Gastroesophageal sphincter (tissue), 4 donors: ENCODE data around the gene SF3B5. TPM values are rescaled to one million over a fixed set of nuclear protein-coding genes. Genes with fewer than 3 reads are reported as not detected.

Experiments used
- ATAC-seq: fragments of 150-250 bp; one replicate; pipeline ENCODE4 v1.9.1; 2016; ENCODE audit warnings: mild to moderate bottlenecking, moderate library complexity
- H3K27ac ChIP-seq, 4 donors: fragments of 200-600 bp; sonication (generic) in 3 of 4; 1 replicate in 3 of 4; 2 replicates in 1 of 4; pipeline ENCODE4 v1.5.1; 2016 to 2019
- H3K27me3 ChIP-seq: fragments of 200-600 bp; sonication (generic); one replicate; pipeline ENCODE4 v1.5.1; 2019
- H3K36me3 ChIP-seq, 2 donors: fragments of 200-600 bp; sonication (generic); one replicate each; pipeline ENCODE4 v1.5.1; 2019; ENCODE audit warnings: control low read depth in 1 of 2
- H3K4me1 ChIP-seq, 3 donors: fragments of 200-600 bp; sonication (generic); 1 replicate in 2 of 3; 2 replicates in 1 of 3; pipeline ENCODE4 v1.5.1; 2016 to 2019; ENCODE audit warnings: control low read depth in 2 of 3
- H3K4me3 ChIP-seq, 2 donors: fragments of 200-600 bp; sonication (generic); one replicate each; pipeline ENCODE4 v1.5.1; 2019; ENCODE audit warnings: mild to moderate bottlenecking in 1 of 2, moderate library complexity in 1 of 2
- H3K9me3 ChIP-seq, 3 donors: fragments of 200-600 bp; sonication (generic); one replicate each; pipeline ENCODE4 v1.5.1; 2017 to 2019; ENCODE audit warnings: control low read depth in 2 of 3
- EP300 ChIP-seq: sonication (generic); formaldehyde crosslinking; IDR thresholded peaks from one replicate; pipeline ENCODE4 v1.6.1; 2017; ENCODE audit warnings: antibody characterized with exemption, mild to moderate bottlenecking
- POLR2A ChIP-seq, 2 donors: fragments of 450-650 bp; IDR thresholded peaks; one replicate each; pipeline ENCODE4 v1.6.1; 2017; ENCODE audit warnings: antibody characterized with exemption in 2 of 2, mild to moderate bottlenecking in 2 of 2, moderate library complexity in 1 of 2
- POLR2AphosphoS5 ChIP-seq: sonication (generic); formaldehyde crosslinking; IDR thresholded peaks from one replicate; pipeline ENCODE4 v1.6.1; 2017; ENCODE audit warnings: antibody characterized with exemption
- WGBS, 2 donors: methylation state at CpG; one replicate each; pipeline ENCODE4 v1.1.5; 2018; ENCODE audit warnings: low coverage in 1 of 2; 5-methylcytosine and 5-hydroxymethylcytosine counted together
- total RNA-seq, 4 donors: library from RNA; depleted of rRNA; stranded (reverse); fragments of >200 nt; gene quantifications; one replicate each; pipeline ENCODE4 v1.1.0, GENCODE V29; 2016
- TF ChIP-seq, protein P1 (sequence below), 4 experiments: fragments of 200-600 bp in 2 of 4; fragments of 450-650 bp in 2 of 4; sonication (generic) in 1 of 4; IDR thresholded peaks; one replicate each; pipeline ENCODE4 v1.5.1; 2017 to 2019; ENCODE audit warnings: antibody characterized with exemption in 4 of 4, mild to moderate bottlenecking in 2 of 4, moderate library complexity in 2 of 4

The SF3B5 gene
- total RNA-seq, 4 donors from 2014 or later, result 102 to 123 (median 116) TPM

DNA sequence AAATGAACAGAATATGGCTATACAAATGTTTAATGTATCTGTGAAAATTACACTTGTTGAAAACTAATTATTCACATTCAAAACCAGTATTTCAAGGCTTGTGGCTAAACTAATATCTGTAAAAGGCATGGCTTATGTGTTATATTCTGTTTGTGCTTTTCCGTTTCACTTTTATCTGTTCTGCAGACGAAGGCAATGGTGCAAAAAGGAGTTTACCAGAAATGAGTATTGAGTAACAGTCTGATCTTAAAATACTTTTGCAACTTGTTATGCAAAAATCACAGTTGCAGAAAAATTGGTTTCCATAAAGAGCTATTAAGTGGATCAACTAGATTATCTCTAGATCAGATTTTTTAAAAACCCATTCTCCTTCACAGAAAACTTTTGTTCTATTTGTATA, 45.5 kb upstream of the SF3B5 start:
- Histone ChIP-seq H3K27me3 (no peaks in the 10 kb centered on the region), H3K9me3 (no peaks in the 10 kb centered on the region), H3K4me3 (no peak overlapping the region), H3K27ac (no peak overlapping the region), H3K4me1 (no peaks in the 10 kb centered on the region), H3K36me3 (no peaks in the 10 kb centered on the region)
- ATAC-seq, result no peak
- TF ChIP-seq POLR2A (IDR thresholded peaks at IDR 0.05) (no peak), EP300 (no peak), POLR2AphosphoS5 (no peak)
- TF ChIP-seq, protein P1, sequence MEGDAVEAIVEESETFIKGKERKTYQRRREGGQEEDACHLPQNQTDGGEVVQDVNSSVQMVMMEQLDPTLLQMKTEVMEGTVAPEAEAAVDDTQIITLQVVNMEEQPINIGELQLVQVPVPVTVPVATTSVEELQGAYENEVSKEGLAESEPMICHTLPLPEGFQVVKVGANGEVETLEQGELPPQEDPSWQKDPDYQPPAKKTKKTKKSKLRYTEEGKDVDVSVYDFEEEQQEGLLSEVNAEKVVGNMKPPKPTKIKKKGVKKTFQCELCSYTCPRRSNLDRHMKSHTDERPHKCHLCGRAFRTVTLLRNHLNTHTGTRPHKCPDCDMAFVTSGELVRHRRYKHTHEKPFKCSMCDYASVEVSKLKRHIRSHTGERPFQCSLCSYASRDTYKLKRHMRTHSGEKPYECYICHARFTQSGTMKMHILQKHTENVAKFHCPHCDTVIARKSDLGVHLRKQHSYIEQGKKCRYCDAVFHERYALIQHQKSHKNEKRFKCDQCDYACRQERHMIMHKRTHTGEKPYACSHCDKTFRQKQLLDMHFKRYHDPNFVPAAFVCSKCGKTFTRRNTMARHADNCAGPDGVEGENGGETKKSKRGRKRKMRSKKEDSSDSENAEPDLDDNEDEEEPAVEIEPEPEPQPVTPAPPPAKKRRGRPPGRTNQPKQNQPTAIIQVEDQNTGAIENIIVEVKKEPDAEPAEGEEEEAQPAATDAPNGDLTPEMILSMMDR (IDR thresholded peaks at IDR 0.05), result no peak
- 85 to 94% methylated on average over 2 of the region's 2 CpGs for WGBS, 2 donors

DNA sequence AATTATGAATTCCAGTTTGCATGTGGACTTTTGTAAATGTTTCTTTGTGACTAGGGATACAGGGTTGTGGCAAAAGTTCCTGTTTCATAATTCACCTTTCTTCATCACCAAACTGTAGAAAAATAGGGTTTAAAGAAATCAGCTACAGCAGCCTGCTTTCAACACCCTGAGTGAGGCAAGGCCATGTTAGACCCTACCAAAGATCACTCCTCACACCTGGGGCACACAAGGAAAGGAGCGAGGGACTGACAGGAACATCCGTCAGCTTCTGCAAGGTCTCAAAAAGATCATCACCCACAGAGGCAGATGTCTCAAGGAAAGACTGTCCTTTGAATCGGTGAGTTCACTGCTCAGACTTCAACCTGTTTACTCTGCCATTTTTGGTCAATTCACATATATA, 44.4 kb upstream of the SF3B5 start:
- WGBS, 2 donors, result 84% methylated on average over 3 of the region's 3 CpGs; no CpG with 5 or more reads in 1 of the 2 donors
- H3K4me1 ChIP-seq, result no peaks in the 10 kb centered on the region
- no peaks in the 10 kb centered on the region for H3K36me3 ChIP-seq
- ATAC-seq, result no peak
- H3K27me3 ChIP-seq, result no peaks in the 10 kb centered on the region
- no peak overlapping the region for H3K4me3 ChIP-seq
- H3K9me3 ChIP-seq, result no peaks in the 10 kb centered on the region
- TF ChIP-seq EP300 (no peak), POLR2AphosphoS5 (no peak), POLR2A (IDR thresholded peaks at IDR 0.05) (no peak)
- TF ChIP-seq, protein P1 (IDR thresholded peaks at IDR 0.05), result no peak
- no peak overlapping the region for H3K27ac ChIP-seq

DNA sequence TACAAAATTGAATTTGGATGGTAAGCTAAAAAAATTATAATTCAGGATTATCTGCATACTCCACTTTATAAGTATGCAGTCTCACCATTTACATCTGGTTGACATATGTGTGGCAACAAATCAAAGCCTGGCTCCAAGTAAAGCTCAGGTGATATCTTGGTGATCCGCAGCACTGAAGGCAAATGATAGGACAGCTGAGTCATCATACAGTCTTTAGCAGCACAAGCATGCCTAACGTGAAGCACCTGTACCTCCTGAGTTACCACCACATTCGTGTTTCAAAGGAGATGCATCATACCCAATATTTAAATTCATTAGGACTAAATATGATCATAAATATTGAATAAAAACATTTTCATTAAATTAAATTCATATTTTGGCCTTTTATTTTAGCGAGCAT, 43.2 kb upstream of the SF3B5 start:
- H3K36me3 ChIP-seq, result no peaks in the 10 kb centered on the region
- no peak for TF ChIP-seq POLR2A (IDR thresholded peaks at IDR 0.05)
- TF ChIP-seq POLR2AphosphoS5, result no peak
- TF ChIP-seq, protein P1 (IDR thresholded peaks at IDR 0.05), result no peak
- TF ChIP-seq EP300, result no peak
- ATAC-seq, result no peak
- no peak overlapping the region for H3K27ac ChIP-seq
- 84 to 85% methylated on average over 3 to 4 of the region's 4 CpGs for WGBS, 2 donors
- H3K4me1 ChIP-seq, result no peaks in the 10 kb centered on the region
- H3K27me3 ChIP-seq, result no peaks in the 10 kb centered on the region
- H3K4me3 ChIP-seq, result no peak overlapping the region
- no peaks in the 10 kb centered on the region for H3K9me3 ChIP-seq

DNA sequence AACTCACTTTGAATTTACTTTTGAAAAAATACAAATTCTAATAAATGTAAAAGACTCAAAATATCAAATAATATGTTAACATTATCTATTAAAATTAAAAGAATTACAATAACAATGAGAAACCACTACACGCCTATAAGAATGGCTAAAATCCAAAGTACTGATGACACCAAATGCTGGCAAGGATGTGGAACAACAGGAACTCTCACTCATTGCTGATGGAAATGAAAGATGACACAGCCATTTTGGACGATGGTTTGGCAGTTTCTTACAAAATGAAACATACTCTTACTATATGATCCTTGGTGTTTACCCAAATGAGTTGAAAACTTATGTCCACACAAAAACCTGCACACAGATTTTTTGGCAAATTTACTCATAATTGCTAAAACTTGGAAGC, 39.4 kb upstream of the SF3B5 start:
- H3K36me3 ChIP-seq, result no peaks in the 10 kb centered on the region
- WGBS, 2 donors, result 56 to 88% methylated on average over 2 of the region's 2 CpGs
- H3K27me3 ChIP-seq, result no peaks in the 10 kb centered on the region

DNA sequence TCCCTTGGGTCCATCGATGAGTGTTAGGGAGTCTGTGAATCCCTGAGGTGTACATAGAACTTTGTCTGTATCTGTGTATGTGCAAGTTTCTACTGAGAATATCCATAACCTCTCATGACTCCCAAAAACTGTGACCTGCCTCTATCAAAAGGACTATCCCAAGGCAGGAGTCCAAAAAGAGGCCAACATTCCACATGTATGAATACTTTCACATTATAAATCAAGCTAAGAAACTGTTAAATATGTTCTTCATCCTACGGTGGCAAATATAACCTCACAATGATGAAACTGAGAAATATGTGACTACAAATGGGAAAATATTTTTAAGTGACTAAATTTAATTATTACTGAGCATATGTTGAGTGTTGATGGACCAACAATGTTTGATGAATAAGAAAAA, 38.8 kb upstream of the SF3B5 start:
- no peaks in the 10 kb centered on the region for H3K4me1 ChIP-seq
- WGBS, 2 donors, result 71 to 80% methylated on average over 2 of the region's 2 CpGs
- H3K36me3 ChIP-seq, result no peaks in the 10 kb centered on the region
- no peaks in the 10 kb centered on the region for H3K9me3 ChIP-seq
- no peak for TF ChIP-seq POLR2AphosphoS5
- no peak for TF ChIP-seq POLR2A (IDR thresholded peaks at IDR 0.05)
- no peak for TF ChIP-seq EP300
- TF ChIP-seq, protein P1 (IDR thresholded peaks at IDR 0.05), result no peak
- no peak for ATAC-seq
- no peaks in the 10 kb centered on the region for H3K27me3 ChIP-seq
- H3K27ac ChIP-seq, result no peak overlapping the region
- no peak overlapping the region for H3K4me3 ChIP-seq

More for the DNA sequence above, 39.4 kb upstream of the SF3B5 start:
- H3K4me3 ChIP-seq, result no peak overlapping the region
- ATAC-seq, result no peak
- TF ChIP-seq POLR2A (IDR thresholded peaks at IDR 0.05) (no peak), POLR2AphosphoS5 (no peak), EP300 (no peak)
- TF ChIP-seq, protein P1 (IDR thresholded peaks at IDR 0.05), result no peak
- H3K27ac ChIP-seq, result no peak overlapping the region
- H3K4me1 ChIP-seq, result no peaks in the 10 kb centered on the region
- no peaks in the 10 kb centered on the region for H3K9me3 ChIP-seq
